Measurements from ENCODE around the gene KMT2C. TPM values are rescaled to one million over a fixed set of nuclear protein-coding genes. Genes with fewer than 3 reads are reported as not detected.

The KMT2C gene
- total and polyA plus RNA-seq, 10 of the 15 experiments (the other 5 are each of a cell fraction or from before 2014, with no cell fraction given): 3.3 to 45.2 (median 19.2) TPM

DNA sequence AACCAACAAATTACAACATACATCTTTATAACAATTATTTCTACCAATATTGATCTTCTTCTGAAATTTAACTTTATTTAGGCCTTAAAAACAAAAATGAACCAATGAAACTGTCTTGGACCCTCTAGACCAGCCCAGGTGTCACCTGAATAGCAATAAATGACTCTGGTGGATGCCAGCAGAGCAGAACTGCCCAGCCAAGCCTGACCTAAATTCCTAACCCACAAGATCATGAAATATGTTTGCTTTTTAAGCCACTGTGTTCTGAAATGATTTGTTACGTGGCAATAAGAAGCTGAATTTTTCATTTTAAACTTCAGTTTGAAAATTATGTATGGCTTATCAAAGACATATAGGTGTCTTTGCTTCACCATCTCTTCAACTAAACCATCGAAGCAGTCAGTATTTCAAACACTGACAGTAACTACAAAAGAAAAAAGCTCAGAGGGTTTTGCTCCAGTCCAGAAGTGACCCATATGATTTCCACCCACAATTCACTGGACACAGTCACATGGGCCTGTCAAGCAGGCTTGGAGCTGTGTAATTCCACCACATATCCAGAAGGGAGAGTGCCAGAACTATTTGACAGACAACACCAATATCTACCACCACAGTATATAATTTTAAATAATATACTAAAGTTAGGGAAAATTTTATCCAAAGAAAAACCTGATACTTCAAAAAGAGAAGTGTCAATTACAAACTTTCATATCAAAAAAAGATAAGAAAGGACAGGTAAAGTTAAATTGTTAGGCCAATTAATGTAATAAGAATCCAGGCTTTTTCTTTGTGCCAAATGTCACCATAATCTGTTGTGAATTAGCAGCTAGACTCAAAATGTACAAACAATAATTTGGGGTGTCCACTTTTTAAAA, 94.5 kb downstream of the KMT2C start (continued):
- TF ChIP-seq, protein P1, sequence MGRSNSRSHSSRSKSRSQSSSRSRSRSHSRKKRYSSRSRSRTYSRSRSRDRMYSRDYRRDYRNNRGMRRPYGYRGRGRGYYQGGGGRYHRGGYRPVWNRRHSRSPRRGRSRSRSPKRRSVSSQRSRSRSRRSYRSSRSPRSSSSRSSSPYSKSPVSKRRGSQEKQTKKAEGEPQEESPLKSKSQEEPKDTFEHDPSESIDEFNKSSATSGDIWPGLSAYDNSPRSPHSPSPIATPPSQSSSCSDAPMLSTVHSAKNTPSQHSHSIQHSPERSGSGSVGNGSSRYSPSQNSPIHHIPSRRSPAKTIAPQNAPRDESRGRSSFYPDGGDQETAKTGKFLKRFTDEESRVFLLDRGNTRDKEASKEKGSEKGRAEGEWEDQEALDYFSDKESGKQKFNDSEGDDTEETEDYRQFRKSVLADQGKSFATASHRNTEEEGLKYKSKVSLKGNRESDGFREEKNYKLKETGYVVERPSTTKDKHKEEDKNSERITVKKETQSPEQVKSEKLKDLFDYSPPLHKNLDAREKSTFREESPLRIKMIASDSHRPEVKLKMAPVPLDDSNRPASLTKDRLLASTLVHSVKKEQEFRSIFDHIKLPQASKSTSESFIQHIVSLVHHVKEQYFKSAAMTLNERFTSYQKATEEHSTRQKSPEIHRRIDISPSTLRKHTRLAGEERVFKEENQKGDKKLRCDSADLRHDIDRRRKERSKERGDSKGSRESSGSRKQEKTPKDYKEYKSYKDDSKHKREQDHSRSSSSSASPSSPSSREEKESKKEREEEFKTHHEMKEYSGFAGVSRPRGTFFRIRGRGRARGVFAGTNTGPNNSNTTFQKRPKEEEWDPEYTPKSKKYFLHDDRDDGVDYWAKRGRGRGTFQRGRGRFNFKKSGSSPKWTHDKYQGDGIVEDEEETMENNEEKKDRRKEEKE (IDR thresholded peaks at IDR 0.05): no peak
- TF ChIP-seq SP1 (IDR thresholded peaks at IDR 0.05; ENCODE audit: low read depth, low read length) (no peak), NFYB (IDR thresholded peaks at IDR 0.05; ENCODE audit: insufficient read depth, low read depth, low read length) (peak; percentile 67; the same call in 1 of the 2 replicates), JUNB (IDR thresholded peaks at IDR 0.05) (peak; percentile 40; the same call in 1 of the 2 replicates), TCF3 (IDR thresholded peaks at IDR 0.05; ENCODE audit: borderline replicate concordance, insufficient read depth, low read depth, low read length) (peak; percentile 43; the same call in 1 of the 2 replicates), RUNX3 (IDR thresholded peaks at IDR 0.05; ENCODE audit: low read length) (peak; percentile 76), TCF12 (IDR thresholded peaks at IDR 0.05; ENCODE audit: low read depth, low read length) (0 out of 2 replicates have a peak, but pooled peaks have one; percentile 27), RAD51 (IDR thresholded peaks at IDR 0.05) (peak; percentile 45)
- TF ChIP-seq, protein P2, sequence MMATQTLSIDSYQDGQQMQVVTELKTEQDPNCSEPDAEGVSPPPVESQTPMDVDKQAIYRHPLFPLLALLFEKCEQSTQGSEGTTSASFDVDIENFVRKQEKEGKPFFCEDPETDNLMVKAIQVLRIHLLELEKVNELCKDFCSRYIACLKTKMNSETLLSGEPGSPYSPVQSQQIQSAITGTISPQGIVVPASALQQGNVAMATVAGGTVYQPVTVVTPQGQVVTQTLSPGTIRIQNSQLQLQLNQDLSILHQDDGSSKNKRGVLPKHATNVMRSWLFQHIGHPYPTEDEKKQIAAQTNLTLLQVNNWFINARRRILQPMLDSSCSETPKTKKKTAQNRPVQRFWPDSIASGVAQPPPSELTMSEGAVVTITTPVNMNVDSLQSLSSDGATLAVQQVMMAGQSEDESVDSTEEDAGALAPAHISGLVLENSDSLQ (IDR thresholded peaks at IDR 0.05): peak; percentile 14; the same call in 1 of the 2 replicates

All from GM12878 (cell line).